ENCODE data around the gene JADE2. TPM values are rescaled to one million over a fixed set of nuclear protein-coding genes. Genes with fewer than 3 reads are reported as not detected.

JADE2 gene
- total RNA-seq, 1 donor from 2014 or later = 13.5 TPM

- no peak overlapping the region for H3K4me3 ChIP-seq (ENCODE audit: low read depth, low read length)
- H3K36me3 ChIP-seq (ENCODE audit: control insufficient read depth, insufficient read depth, low read length) = no peaks in the 10 kb centered on the region
- H3K27me3 ChIP-seq (ENCODE audit: control insufficient read depth, insufficient read depth, low read length) = no peaks in the 10 kb centered on the region
- TF ChIP-seq CTCF (IDR thresholded peaks at IDR 0.05; ENCODE audit: insufficient read depth, low read length, poor library complexity, severe bottlenecking) = no peak
- DNase-seq (ENCODE audit: low read depth) = no peak
Observed at GRCh38 chr5:134538296-134538695, 12.8 kb downstream of the JADE2 start.

- no peak for DNase-seq (ENCODE audit: low read depth)
Observed at GRCh38 chr5:134539732-134540131, 14.3 kb downstream of the JADE2 start.

GRCh38 chr5:134540747-134541733 is 15.6 kb downstream of the JADE2 start:
- no peak overlapping the region for H3K4me3 ChIP-seq (ENCODE audit: low read depth, low read length)
- peaks cover 2% of the 10 kb centered on the region for H3K36me3 ChIP-seq (ENCODE audit: control insufficient read depth, insufficient read depth, low read length)
- no peaks in the 10 kb centered on the region for H3K27me3 ChIP-seq (ENCODE audit: control insufficient read depth, insufficient read depth, low read length)
- DNase-seq (ENCODE audit: low read depth) = no peak
- no peak for TF ChIP-seq CTCF (IDR thresholded peaks at IDR 0.05; ENCODE audit: insufficient read depth, low read length, poor library complexity, severe bottlenecking)

More at GRCh38 chr5:134539732-134540131, 14.3 kb downstream of the JADE2 start:
- Histone ChIP-seq H3K36me3 (ENCODE audit: control insufficient read depth, insufficient read depth, low read length) (no peaks in the 10 kb centered on the region), H3K27me3 (ENCODE audit: control insufficient read depth, insufficient read depth, low read length) (no peaks in the 10 kb centered on the region), H3K4me3 (ENCODE audit: low read depth, low read length) (no peak overlapping the region)
- no peak for TF ChIP-seq CTCF (IDR thresholded peaks at IDR 0.05; ENCODE audit: insufficient read depth, low read length, poor library complexity, severe bottlenecking)

- Histone ChIP-seq H3K27me3 (ENCODE audit: control insufficient read depth, insufficient read depth, low read length) (no peaks in the 10 kb centered on the region), H3K36me3 (ENCODE audit: control insufficient read depth, insufficient read depth, low read length) (peaks cover 2% of the 10 kb centered on the region), H3K4me3 (ENCODE audit: low read depth, low read length) (no peak overlapping the region)
- no peak for TF ChIP-seq CTCF (IDR thresholded peaks at IDR 0.05; ENCODE audit: insufficient read depth, low read length, poor library complexity, severe bottlenecking)
- no peak for DNase-seq (ENCODE audit: low read depth)
Observed at GRCh38 chr5:134541736-134542376, 16.4 kb downstream of the JADE2 start.

- TF ChIP-seq CTCF (IDR thresholded peaks at IDR 0.05; ENCODE audit: insufficient read depth, low read length, poor library complexity, severe bottlenecking) = no peak
- Histone ChIP-seq H3K4me3 (ENCODE audit: low read depth, low read length) (no peak overlapping the region), H3K27me3 (ENCODE audit: control insufficient read depth, insufficient read depth, low read length) (no peaks in the 10 kb centered on the region), H3K36me3 (ENCODE audit: control insufficient read depth, insufficient read depth, low read length) (peaks cover 2% of the 10 kb centered on the region)
- DNase-seq (ENCODE audit: low read depth) = no peak
Observed at GRCh38 chr5:134543820-134544614, 18.5 kb downstream of the JADE2 start.

Measured in kidney epithelial cell (primary cell).